GM12878 (cell line): ENCODE measurements around the gene CARD11. TPM values are rescaled to one million over a fixed set of nuclear protein-coding genes. Genes with fewer than 3 reads are reported as not detected.

Experiments
- ATAC-seq: fragments of 200-7000 bp; cut with Tn5 transposase; 3 replicates; pipeline ENCODE4 v1.9.1; 2020; ENCODE audit warnings: mild to moderate bottlenecking, moderate library complexity
- BruUV-seq: library from RNA; stranded (reverse); fragments of 400-500 nt; replicated peaks from 2 replicates; lab custom pipeline; 2021; lab: Mats Ljungman, UMichigan
- CTCF ChIA-PET: fragments of 300-600 bp; sonication (Branson Sonifier 250); formaldehyde crosslinking; extraction: SDS; loops from one replicate; lab custom pipeline; 2021; ENCODE audit warnings: inconsistent platforms; lab: Yijun Ruan, JAX
- POLR2A ChIA-PET: fragments of 350-600 bp; formaldehyde crosslinking; extraction: SDS; loops from one replicate; lab custom pipeline; 2021; ENCODE audit warnings: inconsistent platforms; lab: Charles Lee
- RAD21 ChIA-PET: fragments of 300-600 bp; sonication (Branson Sonifier 250); formaldehyde crosslinking; loops from one replicate; lab custom pipeline; 2023; ENCODE audit warnings: antibody characterized with exemption; ENCODE audit not compliant: unreplicated experiment; lab: Charles Lee
- SMC1A ChIA-PET: fragments of 300-600 bp; sonication (Branson Sonifier 250); formaldehyde crosslinking; loops from one replicate; lab custom pipeline; 2023; ENCODE audit not compliant: unreplicated experiment, uncharacterized antibody; lab: Charles Lee
- DNase-seq: peaks from one replicate; pipeline ENCODE4 v3.0.0-alpha.2; 2011; ENCODE audit warnings: low read depth, low spot score
- FAIRE-seq: peaks from 3 replicates; lab custom pipeline; 2011; peaks lifted over from hg19 to GRCh38; lab: Jason Lieb, UNC
- H2AFZ ChIP-seq: 2 replicates; pipeline ENCODE4 v1.6.0; 2011; ENCODE audit warnings: low read depth, low read length, control low read depth; ENCODE audit not compliant: control insufficient read depth
- H3K27ac ChIP-seq: 2 replicates; pipeline ENCODE4 v1.5.1; 2011; ENCODE audit warnings: control low read depth; ENCODE audit not compliant: control insufficient read depth, insufficient read depth
- H3K27me3 ChIP-seq, 2 experiments: replicated peaks in 1 of 2; 2 replicates each; pipeline versions ENCODE4 v1.6.0 to v1.6.1; 2011; ENCODE audit warnings: low read length in 1 of 2; ENCODE audit not compliant: control insufficient read depth in 2 of 2, insufficient read depth in 2 of 2
- H3K36me3 ChIP-seq, 2 experiments: 2 replicates each; pipeline ENCODE4 v1.5.1; 2011; ENCODE audit warnings: low read length in 1 of 2; ENCODE audit not compliant: control insufficient read depth in 2 of 2, insufficient read depth in 2 of 2
- H3K4me1 ChIP-seq: 2 replicates; pipeline ENCODE4 v1.6.1; 2011; ENCODE audit warnings: mild to moderate bottlenecking, low read length, moderate library complexity, mixed read lengths; ENCODE audit not compliant: control insufficient read depth, insufficient read depth
- H3K4me2 ChIP-seq: 2 replicates; pipeline ENCODE4 v1.6.0; 2011; ENCODE audit warnings: control low read depth; ENCODE audit not compliant: control insufficient read depth, insufficient read depth
- H3K4me3 ChIP-seq: fragments of 200-600 bp; sonication (generic); 2 replicates; pipeline ENCODE4 v1.5.1; 2016
- H3K79me2 ChIP-seq: 2 replicates; pipeline ENCODE4 v1.6.0; 2011; ENCODE audit warnings: low read length; ENCODE audit not compliant: control insufficient read depth, insufficient read depth
- H3K9ac ChIP-seq: 2 replicates; pipeline ENCODE4 v1.8.0; 2011; ENCODE audit warnings: low read length, control low read depth, mixed read lengths; ENCODE audit not compliant: control insufficient read depth, insufficient read depth
- H3K9me3 ChIP-seq: replicated peaks from 3 replicates; pipeline ENCODE4 v1.5.1; 2011; ENCODE audit warnings: mild to moderate bottlenecking, low read length; ENCODE audit not compliant: control insufficient read depth, insufficient read depth
- H4K20me1 ChIP-seq: 2 replicates; pipeline ENCODE4 v1.6.0; 2011; ENCODE audit not compliant: control insufficient read depth, insufficient read depth
- BCL11A ChIP-seq: IDR thresholded peaks from 2 replicates; pipeline ENCODE4 v1.6.1; 2011; ENCODE audit warnings: low read depth, low read length
- CBFB ChIP-seq: IDR thresholded peaks from 2 replicates; pipeline ENCODE4 v1.6.1; 2016; ENCODE audit warnings: antibody characterized with exemption, low read depth
- CEBPB ChIP-seq, 2 experiments: fragments of 150-350 bp in 1 of 2; IDR thresholded peaks; 2 replicates each; pipeline ENCODE4 v1.6.1; 2012 to 2014; ENCODE audit warnings: low read depth in 2 of 2, low read length in 2 of 2, borderline replicate concordance in 1 of 2, inconsistent platforms in 1 of 2
- JUNB ChIP-seq: IDR thresholded peaks from 2 replicates; pipeline ENCODE4 v1.6.1; 2016; ENCODE audit warnings: antibody characterized with exemption, mild to moderate bottlenecking
- LARP7 ChIP-seq: fragments of 450-650 bp; IDR thresholded peaks from 2 replicates; pipeline ENCODE4 v1.6.1; 2017; ENCODE audit warnings: mild to moderate bottlenecking
- MYC ChIP-seq: IDR thresholded peaks from 2 replicates; pipeline ENCODE4 v1.6.1; 2011; ENCODE audit warnings: mild to moderate bottlenecking, low read length, moderate library complexity, inconsistent platforms; ENCODE audit not compliant: insufficient read depth, insufficient replicate concordance, insufficient read length, severe bottlenecking
- NR2C2 ChIP-seq: IDR thresholded peaks from 2 replicates; pipeline ENCODE4 v1.6.1; 2011; ENCODE audit warnings: borderline replicate concordance, low read depth; ENCODE audit not compliant: control insufficient read depth, insufficient read length
- PAX5 ChIP-seq: IDR thresholded peaks from 2 replicates; pipeline ENCODE4 v1.6.1; 2011; ENCODE audit warnings: low read depth, low read length, borderline replicate concordance
- RAD51 ChIP-seq: fragments of 450-650 bp; IDR thresholded peaks from 2 replicates; pipeline ENCODE4 v1.6.1; 2016; ENCODE audit warnings: moderate library complexity, mild to moderate bottlenecking, inconsistent platforms
- RB1 ChIP-seq: fragments of 450-650 bp; formaldehyde crosslinking; IDR thresholded peaks from 2 replicates; pipeline ENCODE4 v1.6.1; 2017; ENCODE audit warnings: mild to moderate bottlenecking, borderline replicate concordance
- RCOR1 ChIP-seq: conservative IDR thresholded peaks from 2 replicates; pipeline ENCODE4 v1.6.1; 2012; ENCODE audit warnings: low read depth, low read length, improper control_type of control experiment
- TBL1XR1 ChIP-seq: IDR thresholded peaks from 2 replicates; pipeline ENCODE4 v1.6.1; 2012; ENCODE audit warnings: low read depth, low read length, improper control_type of control experiment
- TCF7 ChIP-seq: IDR thresholded peaks from 2 replicates; pipeline ENCODE4 v1.6.1; 2014; ENCODE audit warnings: antibody characterized with exemption, borderline replicate concordance
- YBX1 ChIP-seq: fragments of 450-650 bp; IDR thresholded peaks from 2 replicates; pipeline ENCODE4 v1.6.1; 2016; ENCODE audit warnings: antibody characterized with exemption
- YY1 ChIP-seq: IDR thresholded peaks from 2 replicates; pipeline ENCODE4 v1.6.1; 2011; ENCODE audit warnings: low read depth, mild to moderate bottlenecking, low read length
- ZNF384 ChIP-seq: IDR thresholded peaks from 2 replicates; pipeline ENCODE4 v1.6.1; 2012; ENCODE audit warnings: low read depth, mild to moderate bottlenecking, low read length, improper control_type of control experiment, borderline replicate concordance
- WGBS: methylation state at CpG from one replicate; pipeline ENCODE4 v1.1.6; 2016; ENCODE audit warnings: low lambda C conversion rate; ENCODE audit not compliant: insufficient replicate concordance, insufficient coverage; ENCODE audit errors: missing lambda C conversion rate; 5-methylcytosine and 5-hydroxymethylcytosine counted together
- in situ Hi-C: fragments of 300-500 bp; cut with MboI; formaldehyde crosslinking; loops from 9 replicates; pipeline ENCODE4 v1.14.3; 2018; ENCODE audit warnings: mixed read lengths
- intact Hi-C: fragments of 100-400 bp; cut with micrococcal nuclease; formaldehyde crosslinking; loops from one replicate; pipeline ENCODE4 v1.14.2; 2022; ENCODE audit not compliant: unreplicated experiment
- polyA plus RNA-seq, 11 experiments: library from polyadenylated mRNA; depleted of rRNA in 4 of 11; unstranded in 6 of 11; stranded (reverse) in 5 of 11; fragments of >200 nt; fragmentation: Nextera tagmentation in 4 of 11; fragmentation: Illumina TruSeq in 1 of 11; extraction: Ambion mirVana in 4 of 11; extraction: Trizol in 1 of 11; gene quantifications; 1 replicate in 1 of 11; 2 replicates in 10 of 11; pipeline versions ENCODE4 v1.2.1 to v1.2.3, GENCODE V29; 2011 to 2016; ENCODE audit warnings: inconsistent platforms in 2 of 11, missing spikeins in 2 of 11, low read depth in 1 of 11
- total RNA-seq, 4 experiments: library from RNA; depleted of rRNA in 3 of 4; stranded (reverse); fragments of >200 nt in 3 of 4; fragmentation: Illumina TruSeq in 1 of 4; extraction: Trizol in 1 of 4; gene quantifications; 2 replicates each; pipeline versions ENCODE4 v1.2.1 to v1.2.3, GENCODE V29; 2013 to 2021
- TF ChIP-seq, protein P1 (sequence below): fragments of 450-650 bp; IDR thresholded peaks from 2 replicates; pipeline ENCODE4 v1.6.1; 2016; ENCODE audit warnings: mild to moderate bottlenecking, moderate library complexity, borderline replicate concordance
- TF ChIP-seq, protein P2 (sequence below): fragments of 150-350 bp; IDR thresholded peaks from 2 replicates; pipeline ENCODE4 v1.6.1; 2014; ENCODE audit warnings: mild to moderate bottlenecking, low read depth, low read length

Gene CARD11
- total and polyA plus RNA-seq, 10 of the 15 experiments (the other 5 are each of a cell fraction or from before 2014, with no cell fraction given): 0.27 to 72.0 (median 28.4) TPM

DNA sequence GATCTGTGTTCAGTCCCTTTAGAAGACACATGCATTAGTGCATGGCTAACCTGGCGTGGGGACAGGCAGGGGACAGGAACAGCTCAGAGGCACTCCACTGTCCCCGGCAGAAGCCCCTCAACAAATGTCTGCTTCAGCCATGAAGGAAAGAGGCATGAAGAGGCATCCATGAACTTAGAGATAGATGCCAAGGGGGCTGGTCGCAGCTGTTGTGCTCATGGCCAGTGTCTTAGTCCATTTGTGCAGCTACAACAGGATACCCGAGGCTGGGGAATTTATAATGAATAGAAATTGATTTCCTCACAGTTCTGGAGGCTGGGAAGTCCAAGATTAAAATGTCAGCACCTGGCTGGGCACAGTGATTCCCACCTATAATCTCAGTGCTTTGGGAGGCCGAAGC lies 185.0 kb downstream of the CARD11 start (continued):
- TF ChIP-seq, protein P1, sequence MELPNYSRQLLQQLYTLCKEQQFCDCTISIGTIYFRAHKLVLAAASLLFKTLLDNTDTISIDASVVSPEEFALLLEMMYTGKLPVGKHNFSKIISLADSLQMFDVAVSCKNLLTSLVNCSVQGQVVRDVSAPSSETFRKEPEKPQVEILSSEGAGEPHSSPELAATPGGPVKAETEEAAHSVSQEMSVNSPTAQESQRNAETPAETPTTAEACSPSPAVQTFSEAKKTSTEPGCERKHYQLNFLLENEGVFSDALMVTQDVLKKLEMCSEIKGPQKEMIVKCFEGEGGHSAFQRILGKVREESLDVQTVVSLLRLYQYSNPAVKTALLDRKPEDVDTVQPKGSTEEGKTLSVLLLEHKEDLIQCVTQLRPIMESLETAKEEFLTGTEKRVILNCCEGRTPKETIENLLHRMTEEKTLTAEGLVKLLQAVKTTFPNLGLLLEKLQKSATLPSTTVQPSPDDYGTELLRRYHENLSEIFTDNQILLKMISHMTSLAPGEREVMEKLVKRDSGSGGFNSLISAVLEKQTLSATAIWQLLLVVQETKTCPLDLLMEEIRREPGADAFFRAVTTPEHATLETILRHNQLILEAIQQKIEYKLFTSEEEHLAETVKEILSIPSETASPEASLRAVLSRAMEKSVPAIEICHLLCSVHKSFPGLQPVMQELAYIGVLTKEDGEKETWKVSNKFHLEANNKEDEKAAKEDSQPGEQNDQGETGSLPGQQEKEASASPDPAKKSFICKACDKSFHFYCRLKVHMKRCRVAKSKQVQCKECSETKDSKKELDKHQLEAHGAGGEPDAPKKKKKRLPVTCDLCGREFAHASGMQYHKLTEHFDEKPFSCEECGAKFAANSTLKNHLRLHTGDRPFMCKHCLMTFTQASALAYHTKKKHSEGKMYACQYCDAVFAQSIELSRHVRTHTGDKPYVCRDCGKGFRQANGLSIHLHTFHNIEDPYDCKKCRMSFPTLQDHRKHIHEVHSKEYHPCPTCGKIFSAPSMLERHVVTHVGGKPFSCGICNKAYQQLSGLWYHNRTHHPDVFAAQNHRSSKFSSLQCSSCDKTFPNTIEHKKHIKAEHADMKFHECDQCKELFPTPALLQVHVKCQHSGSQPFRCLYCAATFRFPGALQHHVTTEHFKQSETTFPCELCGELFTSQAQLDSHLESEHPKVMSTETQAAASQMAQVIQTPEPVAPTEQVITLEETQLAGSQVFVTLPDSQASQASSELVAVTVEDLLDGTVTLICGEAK: no peak
- TF ChIP-seq, all 136 proteins: peak for 0

DNA sequence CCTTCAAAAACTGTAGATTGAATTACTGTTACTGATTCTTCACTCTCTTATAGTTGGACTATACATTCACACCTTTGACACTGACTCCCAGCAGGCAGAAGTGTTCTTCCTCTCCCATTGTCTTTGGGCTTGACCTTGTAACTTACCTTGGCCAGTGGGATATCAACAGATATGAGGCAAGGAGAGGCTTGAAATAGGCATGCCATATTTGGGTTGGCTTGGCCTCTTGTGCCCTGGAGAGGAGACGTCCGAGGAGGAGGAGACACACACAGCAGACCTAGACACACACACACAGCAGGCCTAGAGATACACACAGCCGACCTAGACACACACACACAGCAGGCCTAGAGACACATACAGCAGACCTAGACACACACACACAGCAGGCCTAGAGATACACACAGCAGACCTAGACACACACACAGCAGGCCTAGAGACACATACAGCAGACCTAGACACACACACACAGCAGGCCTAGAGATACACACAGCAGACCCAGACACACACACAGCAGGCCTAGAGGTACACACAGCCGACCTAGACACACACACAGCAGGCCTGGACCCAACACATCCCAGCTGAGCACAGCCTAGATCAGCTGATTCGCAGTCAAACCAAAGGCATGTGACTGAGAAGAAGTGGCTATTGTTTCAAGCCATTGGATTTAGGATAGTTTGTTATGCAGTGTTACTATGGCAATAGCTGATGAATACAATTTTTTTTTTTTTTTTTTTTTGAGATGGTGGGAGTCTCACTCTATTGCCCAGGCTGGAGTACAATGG lies 187.1 kb downstream of the CARD11 start:
- DNase-seq (no peak), FAIRE-seq (no peak), ATAC-seq (no peak)
- BruUV-seq: no TSS peak
- Histone ChIP-seq H3K27me3 (no peaks in the 10 kb centered on the region), H3K4me1 (peaks cover 5% of the 10 kb centered on the region), H3K4me2 (no peak overlapping the region), H3K9ac (no peak overlapping the region), H4K20me1 (no peaks in the 10 kb centered on the region), H3K36me3 (no peaks in the 10 kb centered on the region), H2AFZ (no peak overlapping the region), H3K27ac (no peak overlapping the region), H3K79me2 (no peaks in the 10 kb centered on the region), H3K4me3 (no peak overlapping the region), H3K9me3 (no peaks in the 10 kb centered on the region)
- CTCF ChIA-PET: interaction anchor here (0.6 to 1.1 kb wide), 5 partner anchors 10 to 208 kb away, joined by 3 to 4 read pairs (median 3); no protein-coding TSS in a partner anchor
- SMC1A ChIA-PET: no interaction called here
- RAD21 ChIA-PET: no interaction called here
- intact Hi-C loops (no loop called here), in situ Hi-C loops (no loop called here)
- POLR2A ChIA-PET: interaction anchor here (0.7 kb wide), 1 partner anchor 76 kb away, joined by 3 read pairs; no protein-coding TSS in a partner anchor
- WGBS: 76% methylated on average over 5 of the region's 5 CpGs
- TF ChIP-seq, protein P2, sequence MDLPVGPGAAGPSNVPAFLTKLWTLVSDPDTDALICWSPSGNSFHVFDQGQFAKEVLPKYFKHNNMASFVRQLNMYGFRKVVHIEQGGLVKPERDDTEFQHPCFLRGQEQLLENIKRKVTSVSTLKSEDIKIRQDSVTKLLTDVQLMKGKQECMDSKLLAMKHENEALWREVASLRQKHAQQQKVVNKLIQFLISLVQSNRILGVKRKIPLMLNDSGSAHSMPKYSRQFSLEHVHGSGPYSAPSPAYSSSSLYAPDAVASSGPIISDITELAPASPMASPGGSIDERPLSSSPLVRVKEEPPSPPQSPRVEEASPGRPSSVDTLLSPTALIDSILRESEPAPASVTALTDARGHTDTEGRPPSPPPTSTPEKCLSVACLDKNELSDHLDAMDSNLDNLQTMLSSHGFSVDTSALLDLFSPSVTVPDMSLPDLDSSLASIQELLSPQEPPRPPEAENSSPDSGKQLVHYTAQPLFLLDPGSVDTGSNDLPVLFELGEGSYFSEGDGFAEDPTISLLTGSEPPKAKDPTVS: no peak
- TF ChIP-seq RB1: no peak
- no peak for TF ChIP-seq ZNF384
- TF ChIP-seq RCOR1: no peak
- TF ChIP-seq MYC: no peak
- TF ChIP-seq LARP7: no peak
- no peak for TF ChIP-seq PAX5
- no peak for TF ChIP-seq YY1
- no peak for TF ChIP-seq NR2C2
- TF ChIP-seq RAD51: no peak
- no peak for TF ChIP-seq JUNB
- no peak for TF ChIP-seq BCL11A
- no peak for TF ChIP-seq TCF7
- TF ChIP-seq CEBPB (IDR thresholded peaks at IDR 0.05; ENCODE audit: borderline replicate concordance in 1 of 2, low read depth in 2 of 2, low read length in 2 of 2): no peak
- TF ChIP-seq YBX1: no peak
- TF ChIP-seq CBFB: no peak
- TF ChIP-seq TBL1XR1: no peak
